ENCODE data around the gene FAXC.

The FAXC gene

GRCh38 chr6:99297006-99297405 is 52.5 kb downstream of the FAXC start:
- no peaks in the 10 kb centered on the region for H3K27me3 ChIP-seq (replicated peaks; ENCODE audit: control insufficient read depth, insufficient read depth, low read length)
- no peak for DNase-seq (ENCODE audit: extremely low read depth, insufficient read length)
- TF ChIP-seq CTCF (IDR thresholded peaks at IDR 0.05; ENCODE audit: insufficient read depth, low read length, poor library complexity, severe bottlenecking): no peak
- no peak overlapping the region for H3K4me3 ChIP-seq (replicated peaks; ENCODE audit: low read depth, low read length)
- no peaks in the 10 kb centered on the region for H3K36me3 ChIP-seq (ENCODE audit: control insufficient read depth, insufficient read depth, low read length)

GRCh38 chr6:99296261-99296660 is 53.2 kb downstream of the FAXC start:
- H3K36me3 ChIP-seq (ENCODE audit: control insufficient read depth, insufficient read depth, low read length): no peaks in the 10 kb centered on the region
- DNase-seq (ENCODE audit: extremely low read depth, insufficient read length): no peak
- H3K4me3 ChIP-seq (replicated peaks; ENCODE audit: low read depth, low read length): no peak overlapping the region
- no peak for TF ChIP-seq CTCF (IDR thresholded peaks at IDR 0.05; ENCODE audit: insufficient read depth, low read length, poor library complexity, severe bottlenecking)
- no peaks in the 10 kb centered on the region; the same call in 1 of the 2 replicates for H3K27me3 ChIP-seq (replicated peaks; ENCODE audit: control insufficient read depth, insufficient read depth, low read length)

- no peak for TF ChIP-seq CTCF (IDR thresholded peaks at IDR 0.05; ENCODE audit: insufficient read depth, low read length, poor library complexity, severe bottlenecking)
- no peak overlapping the region for H3K4me3 ChIP-seq (replicated peaks; ENCODE audit: low read depth, low read length)
- no peaks in the 10 kb centered on the region; the same call in 1 of the 2 replicates for H3K27me3 ChIP-seq (replicated peaks; ENCODE audit: control insufficient read depth, insufficient read depth, low read length)
- no peak for DNase-seq (ENCODE audit: extremely low read depth, insufficient read length)
- H3K36me3 ChIP-seq (ENCODE audit: control insufficient read depth, insufficient read depth, low read length): no peaks in the 10 kb centered on the region
These were observed 54.2 kb downstream of the FAXC start for GRCh38 chr6:99295276-99295675.

- no peak for DNase-seq (ENCODE audit: extremely low read depth, insufficient read length)
- no peak for TF ChIP-seq CTCF (IDR thresholded peaks at IDR 0.05; ENCODE audit: insufficient read depth, low read length, poor library complexity, severe bottlenecking)
- Histone ChIP-seq H3K4me3 (replicated peaks; ENCODE audit: low read depth, low read length) (no peak overlapping the region), H3K36me3 (ENCODE audit: control insufficient read depth, insufficient read depth, low read length) (no peaks in the 10 kb centered on the region), H3K27me3 (replicated peaks; ENCODE audit: control insufficient read depth, insufficient read depth, low read length) (no peaks in the 10 kb centered on the region; the same call in 1 of the 2 replicates)
These were observed 54.7 kb downstream of the FAXC start for GRCh38 chr6:99294786-99295185.

GRCh38 chr6:99289701-99290100 is 59.8 kb downstream of the FAXC start:
- Histone ChIP-seq H3K36me3 (ENCODE audit: control insufficient read depth, insufficient read depth, low read length) (no peaks in the 10 kb centered on the region), H3K4me3 (replicated peaks; ENCODE audit: low read depth, low read length) (no peak overlapping the region), H3K27me3 (replicated peaks; ENCODE audit: control insufficient read depth, insufficient read depth, low read length) (no peaks in the 10 kb centered on the region; the same call in none of the 2 replicates)
- DNase-seq (ENCODE audit: extremely low read depth, insufficient read length): no peak
- TF ChIP-seq CTCF (IDR thresholded peaks at IDR 0.05; ENCODE audit: insufficient read depth, low read length, poor library complexity, severe bottlenecking): no peak

- no peaks in the 10 kb centered on the region for H3K36me3 ChIP-seq (ENCODE audit: control insufficient read depth, insufficient read depth, low read length)
- no peak for TF ChIP-seq CTCF (IDR thresholded peaks at IDR 0.05; ENCODE audit: insufficient read depth, low read length, poor library complexity, severe bottlenecking)
- no peak for DNase-seq (ENCODE audit: extremely low read depth, insufficient read length)
- no peak overlapping the region for H3K4me3 ChIP-seq (replicated peaks; ENCODE audit: low read depth, low read length)
- H3K27me3 ChIP-seq (replicated peaks; ENCODE audit: control insufficient read depth, insufficient read depth, low read length): no peaks in the 10 kb centered on the region; the same call in none of the 2 replicates
These were observed 60.8 kb downstream of the FAXC start for GRCh38 chr6:99288668-99289067.
